Measurements from ENCODE around the gene RASSF3. TPM values are rescaled to one million over a fixed set of nuclear protein-coding genes. Genes with fewer than 3 reads are reported as not detected.
"Not testable (repeated sequence)": the region's sequence is repeated elsewhere in the genome, so short reads cannot be mapped to it uniquely, and the experiment has no call there.

Gene RASSF3
- total RNA-seq, 1 donor from 2014 or later, result 70.5 TPM

DNA sequence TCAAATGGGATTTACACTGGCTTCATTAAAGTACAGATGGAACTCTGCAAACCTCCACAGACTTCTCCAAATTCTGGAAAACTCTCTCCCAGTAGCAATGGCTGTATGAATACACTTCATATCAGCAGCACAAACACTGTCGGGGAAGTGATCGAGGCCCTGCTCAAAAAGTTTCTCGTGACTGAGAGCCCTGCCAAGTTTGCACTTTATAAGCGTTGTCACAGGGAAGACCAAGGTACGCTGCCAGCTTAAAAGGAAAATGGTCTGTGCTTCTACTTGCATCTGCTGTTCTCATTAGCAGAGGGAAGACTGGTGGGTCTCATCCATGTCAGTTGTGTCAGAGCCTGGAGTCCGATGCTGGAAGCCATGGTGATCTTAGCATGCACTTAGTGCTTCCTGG lies 77.9 kb downstream of the RASSF3 start:
- no peak for DNase-seq (ENCODE audit: extremely low read depth, low read depth, low spot score)

DNA sequence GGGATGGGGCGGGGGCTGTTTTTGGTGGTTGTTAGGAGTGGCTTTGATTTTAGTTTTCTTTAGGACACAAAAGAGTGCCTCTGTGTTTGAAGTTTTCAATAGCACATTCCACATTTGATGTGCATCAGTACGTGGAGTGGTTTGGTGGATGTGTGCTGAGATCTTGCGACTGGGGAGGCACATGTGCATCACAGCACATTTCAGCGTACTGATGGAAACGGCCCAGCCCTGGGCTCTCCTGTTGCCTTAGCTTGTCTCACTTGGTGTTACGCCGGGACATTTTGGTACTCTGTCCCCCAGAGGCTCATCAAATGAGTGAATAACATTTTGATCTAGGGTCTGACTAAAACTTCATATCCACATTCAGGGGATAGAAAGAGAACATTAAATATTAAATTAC lies 78.4 kb downstream of the RASSF3 start:
- DNase-seq (ENCODE audit: extremely low read depth, low read depth, low spot score), result no peak

DNA sequence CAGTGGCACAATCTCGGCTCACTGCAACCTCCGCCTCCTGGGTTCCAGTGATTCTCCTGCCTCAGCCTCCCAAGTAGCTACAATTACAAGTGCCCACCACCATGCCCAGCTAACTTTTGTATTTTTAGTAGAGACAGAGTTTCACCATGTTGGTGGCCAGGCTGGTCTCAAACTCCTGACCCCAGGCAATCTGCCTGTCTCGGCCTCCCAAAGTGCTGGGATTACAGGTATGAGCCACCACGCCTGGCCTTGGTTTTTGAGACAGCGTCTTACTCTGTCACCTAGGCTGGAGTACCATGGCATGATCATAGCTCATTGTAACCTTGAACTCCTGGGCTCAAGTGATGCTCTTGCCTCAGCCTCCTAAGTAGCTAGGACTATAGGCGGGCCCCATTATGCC lies 79.9 kb downstream of the RASSF3 start:
- DNase-seq (ENCODE audit: extremely low read depth, low read depth, low spot score), result not testable (repeated sequence)

DNA sequence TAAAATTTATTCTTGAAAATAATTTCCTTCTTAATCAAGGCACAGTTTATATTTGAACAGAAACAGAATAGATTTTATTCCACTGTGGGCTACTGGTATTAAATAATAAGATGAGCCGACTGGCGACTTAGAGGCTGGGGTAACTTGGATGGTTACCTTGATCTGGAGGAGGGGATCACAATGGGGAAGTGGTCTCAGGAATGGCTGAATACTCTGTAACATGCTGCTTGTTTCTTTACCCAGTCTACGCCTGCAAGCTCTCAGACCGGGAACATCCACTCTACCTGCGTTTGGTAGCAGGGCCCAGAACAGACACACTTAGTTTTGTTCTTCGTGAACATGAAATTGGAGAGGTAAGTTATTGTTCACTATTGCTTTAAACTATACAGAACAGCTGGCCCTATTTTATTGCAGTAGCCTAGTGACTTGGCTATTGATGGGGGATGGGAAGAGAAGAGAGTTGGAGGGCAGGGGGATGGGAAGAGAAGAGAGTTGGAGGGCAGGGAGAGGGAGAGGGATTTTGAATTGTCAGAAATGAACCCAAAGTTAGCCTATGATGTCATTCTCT lies 81.0 kb downstream of the RASSF3 start:
- no peak for DNase-seq (ENCODE audit: extremely low read depth, low read depth, low spot score)

DNA sequence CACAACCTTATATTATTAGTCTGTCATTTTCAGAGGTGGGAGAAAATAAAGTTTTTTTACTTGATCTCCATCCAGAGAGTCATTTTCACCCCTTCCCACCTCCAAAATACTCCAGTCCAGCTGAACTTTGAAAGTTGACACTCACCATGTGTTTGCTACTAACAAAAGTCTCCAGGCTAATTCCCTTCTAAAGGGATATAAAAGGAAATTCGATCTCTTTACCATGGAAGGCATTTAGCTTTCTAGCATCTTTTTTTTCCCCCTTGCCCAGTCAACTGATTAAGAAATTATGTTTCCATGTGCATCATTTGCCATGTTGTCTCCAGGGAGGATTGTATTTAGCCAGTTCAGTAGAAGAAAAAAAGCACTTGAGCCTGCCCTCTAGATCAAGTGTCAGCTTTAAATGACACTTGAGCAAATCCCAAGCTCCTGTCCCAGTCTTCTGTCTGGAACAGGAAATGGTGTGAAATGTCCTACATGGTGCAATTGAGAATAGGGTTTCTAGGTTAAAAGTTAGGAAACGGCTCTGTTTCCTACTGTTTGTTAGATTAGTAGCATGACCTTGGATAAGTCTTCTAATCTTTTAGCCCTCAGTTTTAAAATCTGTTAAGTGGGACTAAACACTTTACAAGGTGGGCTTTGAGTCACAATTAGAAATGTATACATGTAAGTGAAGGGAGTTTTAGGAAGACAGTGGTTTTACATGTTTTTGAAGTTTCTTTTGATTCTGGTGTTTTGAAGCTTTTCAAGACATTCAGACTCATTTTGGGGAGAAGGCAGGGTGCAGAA lies 81.7 kb downstream of the RASSF3 start:
- DNase-seq (ENCODE audit: extremely low read depth, low read depth, low spot score), result no peak

DNA sequence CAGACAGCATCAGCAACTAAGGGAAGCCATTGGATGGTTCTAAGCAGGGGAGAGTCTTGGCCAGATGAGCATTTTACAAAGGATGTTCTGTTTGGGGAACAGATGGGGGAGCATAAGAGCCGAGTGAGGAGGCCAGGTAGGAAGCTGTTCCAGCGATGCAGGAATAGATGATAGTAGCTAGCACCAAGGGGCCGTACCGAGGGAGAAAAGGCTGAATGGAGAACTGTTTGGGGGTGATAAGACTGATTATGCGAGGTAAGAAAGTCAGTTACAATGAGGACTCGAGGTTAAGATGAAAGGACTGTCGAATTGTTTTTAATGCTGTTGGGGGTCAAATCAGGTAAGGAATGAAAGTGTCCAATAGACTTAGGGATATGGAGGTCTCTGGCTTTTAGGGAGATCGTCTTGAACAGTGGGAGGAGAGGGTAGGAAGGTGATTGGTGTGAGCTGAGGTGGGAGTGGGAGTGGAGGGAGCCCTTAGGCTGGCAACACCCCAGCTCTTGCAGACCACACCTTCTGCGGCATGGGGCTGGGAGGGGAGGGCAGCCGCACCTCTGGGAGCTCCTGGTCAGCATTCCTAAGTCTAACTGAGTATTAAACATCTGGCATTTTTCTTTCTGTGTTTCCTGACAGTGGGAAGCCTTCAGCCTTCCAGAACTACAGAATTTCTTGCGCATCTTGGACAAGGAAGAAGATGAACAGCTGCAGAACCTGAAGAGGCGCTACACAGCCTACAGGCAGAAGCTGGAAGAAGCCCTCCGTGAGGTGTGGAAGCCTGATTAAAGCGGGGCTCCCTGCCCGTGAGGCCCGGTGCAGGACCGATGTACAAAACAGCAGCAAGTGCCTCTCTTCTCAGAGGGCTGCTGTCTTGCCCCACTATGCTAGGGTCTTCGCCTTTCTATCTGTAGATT lies 84.1 kb downstream of the RASSF3 start:
- DNase-seq (ENCODE audit: extremely low read depth, low read depth, low spot score), result no peak

DNA sequence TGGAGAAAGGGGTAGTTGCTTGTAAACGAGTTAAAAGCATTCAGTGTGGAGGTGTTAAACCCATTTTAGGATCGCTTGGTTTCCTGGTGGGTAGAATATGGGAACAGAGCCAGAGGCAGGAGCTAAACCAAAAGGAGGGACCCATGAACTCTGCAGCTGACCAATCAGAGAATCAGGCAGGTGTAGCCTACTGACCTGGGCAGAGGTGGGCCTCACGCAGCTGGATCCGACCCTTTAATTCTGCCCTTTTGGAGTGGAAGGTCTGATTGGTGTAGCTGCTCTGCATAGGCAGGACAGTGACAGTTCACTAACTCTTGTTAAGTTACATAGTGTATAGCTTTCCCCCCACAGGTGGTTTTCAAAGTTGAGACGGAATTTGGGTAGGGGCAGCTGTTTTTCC lies 85.3 kb downstream of the RASSF3 start:
- no peak for DNase-seq (ENCODE audit: extremely low read depth, low read depth, low spot score)

DNA sequence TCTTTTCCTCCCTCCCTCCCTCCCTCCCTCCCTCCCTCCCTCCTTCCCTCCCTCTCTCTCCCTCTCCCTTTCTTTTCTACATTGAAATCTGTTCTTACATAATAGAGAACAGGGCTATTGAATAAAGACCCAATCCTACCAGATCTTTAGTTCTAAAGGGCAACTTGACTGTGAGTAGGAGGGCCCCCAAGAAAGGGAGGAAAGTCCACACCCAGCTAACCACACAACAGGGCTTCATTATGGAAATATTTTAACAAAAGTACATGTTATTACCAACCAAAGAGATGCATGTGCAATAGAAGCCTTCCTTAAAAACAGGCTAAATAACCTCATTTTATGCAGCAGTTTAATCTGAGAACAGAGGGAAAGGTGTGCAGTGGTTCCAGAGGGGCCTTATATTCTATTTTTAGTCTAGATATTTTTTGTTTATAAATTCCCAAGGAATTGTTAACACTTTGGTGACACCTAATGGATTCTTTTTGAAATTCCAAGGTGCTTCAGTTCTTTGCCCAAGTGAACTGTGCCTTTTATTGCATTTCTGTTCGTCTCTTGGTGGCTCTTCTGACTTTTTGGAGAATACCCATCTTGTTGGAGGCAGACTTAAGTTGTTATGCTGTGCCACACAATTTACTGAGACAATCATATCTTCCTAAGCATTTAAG lies 85.9 kb downstream of the RASSF3 start:
- no peak for DNase-seq (ENCODE audit: extremely low read depth, low read depth, low spot score)

DNA sequence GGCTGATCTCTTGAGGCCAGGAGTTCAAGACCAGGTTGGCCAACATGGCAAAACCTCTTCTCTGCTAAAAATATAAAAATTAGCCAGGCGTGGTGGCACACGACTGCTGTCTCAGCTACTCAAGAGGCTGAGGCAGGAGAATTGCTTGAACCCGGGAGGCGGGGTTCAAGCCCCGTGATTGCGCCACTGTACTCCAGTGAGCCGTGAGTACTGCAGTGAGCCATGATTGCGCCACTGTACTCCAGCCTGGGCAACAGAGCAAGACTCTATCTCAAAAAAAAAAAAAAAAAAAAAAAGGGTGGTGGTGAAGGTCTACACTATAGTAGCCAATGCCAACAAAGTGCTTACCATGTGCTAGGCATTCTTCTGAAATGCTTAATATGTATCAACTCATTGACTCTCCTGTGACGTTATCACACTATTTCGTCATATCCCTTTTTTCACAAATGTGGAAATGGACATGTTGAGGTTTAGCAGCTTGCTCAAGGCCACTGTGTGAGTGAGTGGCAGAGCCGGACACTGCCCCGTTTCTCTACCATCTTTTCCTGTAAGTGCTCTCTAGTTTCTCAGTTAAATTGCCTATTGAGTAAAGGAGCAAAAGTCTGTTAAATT lies 89.3 kb downstream of the RASSF3 start:
- no peak for DNase-seq (ENCODE audit: extremely low read depth, low read depth, low spot score)

DNA sequence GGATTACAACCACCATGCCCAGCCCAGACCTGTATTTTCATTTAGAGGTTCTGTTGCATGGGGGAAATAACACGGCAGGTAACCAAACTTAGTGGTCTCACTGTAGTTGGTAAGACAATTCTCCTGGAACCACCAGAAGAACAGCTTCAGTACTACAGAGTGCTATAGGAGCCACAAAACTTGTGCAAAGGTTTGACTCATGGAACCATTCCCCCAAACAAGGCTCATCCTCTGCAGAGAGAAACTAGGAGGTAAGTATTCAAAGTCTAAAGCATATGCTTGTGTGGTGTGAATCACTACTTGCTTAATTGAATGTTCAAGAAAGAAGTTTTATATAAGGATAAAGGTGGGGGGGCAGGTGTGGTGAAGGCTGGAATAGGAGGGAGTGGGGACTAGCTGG lies 90.2 kb downstream of the RASSF3 start:
- DNase-seq (ENCODE audit: extremely low read depth, low read depth, low spot score), result no peak

DNA sequence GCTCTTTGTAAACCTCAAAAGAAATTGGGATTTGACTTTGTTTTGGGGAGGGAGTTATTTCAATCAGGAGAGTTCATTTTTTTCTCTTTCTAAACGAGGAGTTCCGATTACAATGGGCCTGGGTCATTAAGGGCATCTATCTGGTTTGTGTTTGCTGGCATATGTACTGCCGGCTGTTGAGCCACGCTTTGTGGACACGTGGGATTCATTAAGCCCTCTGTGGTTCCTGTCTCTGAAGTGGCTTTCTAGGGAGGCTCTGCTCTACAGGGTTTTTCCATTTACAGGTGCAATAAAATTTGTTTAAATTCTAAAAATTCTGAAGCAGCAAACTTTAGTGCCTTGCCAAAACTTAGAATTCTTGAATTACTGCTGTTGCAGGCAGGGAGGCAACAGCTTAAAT lies 91.0 kb downstream of the RASSF3 start:
- no peak for DNase-seq (ENCODE audit: extremely low read depth, low read depth, low spot score)

DNA sequence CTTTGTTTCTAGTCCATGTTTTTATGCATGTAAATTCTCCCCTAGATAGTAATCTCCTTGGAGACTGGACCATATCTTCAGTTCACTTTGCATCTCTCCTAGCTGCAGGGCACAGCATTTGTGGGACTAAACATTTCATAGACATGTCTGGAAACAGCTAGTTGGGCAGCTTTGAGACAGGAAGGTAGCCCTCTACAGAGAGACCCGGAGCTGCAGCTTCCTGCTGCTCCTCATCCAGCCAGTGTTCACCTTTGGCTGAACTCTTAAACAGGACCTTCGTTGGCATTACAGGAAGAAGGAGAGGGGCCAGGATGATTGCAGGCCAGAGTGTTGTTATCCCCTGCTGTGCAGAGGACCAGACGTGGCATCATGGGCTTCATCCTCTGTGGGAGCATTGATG lies 96.0 kb downstream of the RASSF3 start:
- no peak for DNase-seq (ENCODE audit: extremely low read depth, low read depth, low spot score)

DNA sequence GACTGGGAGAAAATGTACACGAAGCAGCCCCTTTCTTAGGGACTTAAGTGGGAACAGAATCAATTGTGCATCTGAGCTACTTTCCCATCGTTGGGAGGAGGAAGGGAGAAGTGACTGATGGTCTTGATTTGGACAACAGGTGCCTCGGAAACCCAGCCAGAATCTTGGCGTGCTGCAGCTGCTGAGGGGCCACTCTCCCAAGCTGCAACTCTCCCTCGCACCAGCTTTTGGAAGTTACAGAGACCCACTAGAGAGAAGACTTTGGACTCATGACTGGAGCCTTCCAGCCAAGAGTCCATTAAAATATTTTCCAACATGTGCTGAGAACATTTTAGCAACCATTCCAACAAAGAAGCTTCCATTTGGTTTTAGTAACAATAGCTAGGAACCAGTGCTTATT lies 96.6 kb downstream of the RASSF3 start:
- DNase-seq (ENCODE audit: extremely low read depth, low read depth, low spot score), result no peak

DNA sequence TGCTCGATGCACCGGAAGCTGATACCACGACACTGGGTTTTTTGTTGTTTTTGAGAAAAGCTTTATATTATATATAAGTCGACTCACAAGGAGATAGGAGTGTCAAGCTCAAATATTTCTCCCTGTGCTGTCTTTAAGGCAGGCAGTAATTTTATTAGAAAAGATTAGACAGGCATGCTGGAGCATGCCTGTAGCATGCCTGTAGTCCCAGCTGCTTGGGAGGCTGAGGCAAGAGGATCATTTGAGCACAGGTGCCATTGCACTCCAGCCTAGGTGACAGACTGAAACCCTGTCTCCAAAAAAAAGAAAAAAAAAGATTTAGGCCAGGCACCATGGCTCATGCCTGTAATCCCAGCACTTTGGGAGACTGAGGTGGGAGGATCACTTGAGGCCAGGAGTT lies 97.1 kb downstream of the RASSF3 start:
- no peak for DNase-seq (ENCODE audit: extremely low read depth, low read depth, low spot score)

DNA sequence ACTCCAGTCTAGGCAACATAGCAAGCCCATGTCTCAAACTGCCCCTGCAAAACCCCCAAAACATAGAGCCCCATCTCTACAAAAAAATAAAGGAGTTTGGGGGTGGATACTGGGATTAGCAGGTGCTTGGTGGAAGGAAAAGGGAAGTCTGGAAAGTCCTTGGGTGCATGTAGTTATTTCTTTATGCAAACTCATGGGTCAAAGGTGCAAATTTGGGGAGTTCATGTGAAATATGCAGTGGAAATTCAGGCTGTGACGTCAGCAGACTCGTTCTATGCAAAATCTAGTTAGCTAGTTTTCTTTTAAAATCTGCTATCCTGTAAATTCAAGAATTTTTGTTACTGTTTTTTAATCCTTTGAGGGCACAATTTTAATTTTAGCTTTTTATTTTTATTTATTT lies 97.6 kb downstream of the RASSF3 start:
- no peak for DNase-seq (ENCODE audit: extremely low read depth, low read depth, low spot score)

DNA sequence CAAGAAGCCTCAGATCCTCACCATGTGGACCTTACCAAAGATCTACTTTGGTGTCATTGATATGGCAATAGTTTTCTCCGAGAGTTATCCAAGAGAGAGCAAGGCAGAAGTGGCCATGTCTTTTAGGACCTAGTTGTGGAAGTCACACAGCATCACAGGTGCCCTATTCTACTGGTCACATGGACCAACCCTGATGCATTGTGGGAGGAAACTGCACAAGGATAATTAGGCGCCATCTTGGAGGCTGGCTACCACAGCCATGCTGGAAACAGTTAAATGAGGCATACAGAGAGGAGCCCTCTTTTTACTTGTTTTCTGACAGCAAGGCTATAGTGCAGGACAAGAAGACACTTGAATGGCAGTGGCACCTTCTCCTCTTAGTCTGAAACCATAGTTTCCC lies 99.1 kb downstream of the RASSF3 start:
- DNase-seq (ENCODE audit: extremely low read depth, low read depth, low spot score), result no peak

DNA sequence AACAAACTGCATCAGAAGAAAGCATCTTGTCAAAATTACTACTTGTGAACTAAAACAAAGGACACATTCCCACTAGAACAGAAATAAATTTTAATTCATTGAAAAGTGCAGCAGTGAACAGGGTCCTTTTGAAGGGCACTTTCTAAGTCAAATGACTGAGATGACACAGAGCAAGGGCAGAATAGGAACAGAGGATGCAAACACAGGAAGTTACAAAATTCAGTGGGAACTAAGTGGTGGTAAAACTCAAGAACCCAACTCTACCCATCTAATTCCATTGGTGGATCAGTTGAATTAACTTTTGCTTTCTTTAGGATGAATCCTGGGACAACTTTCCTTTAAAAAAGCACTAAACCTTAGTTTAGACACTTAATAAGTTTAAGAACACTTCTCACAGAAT lies 103.1 kb downstream of the RASSF3 start:
- no peak for DNase-seq (ENCODE audit: extremely low read depth, low read depth, low spot score)

DNA sequence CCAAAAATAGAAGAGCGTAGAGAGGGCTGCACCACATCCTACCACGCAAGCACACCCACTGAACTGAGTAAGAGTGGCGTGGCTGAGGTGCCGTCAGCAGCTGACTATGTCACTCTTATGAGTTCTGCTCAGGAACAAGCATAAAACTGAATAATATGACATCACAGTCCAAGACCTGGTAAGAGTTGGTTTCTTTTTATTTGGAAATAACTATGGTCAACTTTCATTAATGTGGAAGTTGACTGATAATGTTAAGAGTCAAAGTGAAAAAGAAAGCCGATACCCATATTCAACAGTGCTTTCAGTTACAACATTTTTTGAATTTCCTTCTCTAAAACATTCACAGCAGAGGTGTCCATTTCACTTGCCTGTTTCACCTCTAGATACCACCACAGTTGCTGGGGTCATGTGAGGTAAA lies 104.3 kb downstream of the RASSF3 start:
- DNase-seq (ENCODE audit: extremely low read depth, low read depth, low spot score), result no peak

DNA sequence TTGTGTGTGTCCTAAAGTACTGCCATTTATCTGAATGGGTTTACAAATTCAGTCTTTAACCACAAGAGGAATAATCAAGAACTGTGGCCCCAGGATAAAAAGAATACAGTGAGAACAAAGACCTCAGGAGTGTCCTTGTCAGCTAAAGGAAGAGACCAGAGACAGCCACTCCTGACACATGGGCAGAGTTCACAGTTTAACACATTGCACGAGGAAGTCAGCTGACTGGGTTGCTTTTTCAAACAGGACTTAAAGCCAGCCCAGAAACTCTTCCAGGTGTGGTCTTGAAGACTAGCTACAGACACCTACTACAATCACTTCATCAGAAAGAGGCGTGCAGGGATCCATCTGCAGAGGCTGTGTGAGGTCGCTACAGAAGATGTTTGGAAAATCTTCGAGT lies 106.1 kb downstream of the RASSF3 start:
- DNase-seq (ENCODE audit: extremely low read depth, low read depth, low spot score), result no peak

DNA sequence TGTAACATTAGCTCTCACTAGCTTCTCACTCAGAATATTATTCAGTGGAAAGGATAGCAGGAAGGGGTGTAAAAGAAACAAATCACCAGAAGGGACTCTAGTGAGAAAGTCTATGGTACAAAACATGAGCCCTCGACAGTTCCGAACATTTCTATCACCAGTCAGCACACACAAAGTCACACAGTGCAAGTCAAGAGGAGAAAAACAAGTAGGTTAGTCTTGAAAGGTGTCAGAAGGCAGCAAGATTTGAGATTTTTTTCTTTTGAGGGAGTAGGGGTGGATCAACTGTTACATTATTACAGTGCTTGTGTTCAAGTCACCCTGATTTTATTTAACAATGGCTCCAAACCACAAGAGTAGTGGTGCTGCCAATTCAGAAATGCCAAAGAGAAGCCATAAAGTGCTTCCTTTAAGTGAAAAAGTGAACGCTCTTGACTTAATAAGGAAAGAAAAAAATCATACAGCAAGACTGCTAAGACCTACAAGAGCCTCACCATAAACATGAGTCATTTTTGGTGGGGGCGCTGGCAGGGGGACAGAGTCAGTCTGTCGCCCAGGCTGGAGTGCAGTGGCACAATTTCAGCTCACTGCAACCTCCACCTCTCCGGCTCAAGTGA lies 106.7 kb downstream of the RASSF3 start:
- DNase-seq (ENCODE audit: extremely low read depth, low read depth, low spot score), result no peak

Measured in glomerular endothelial cell (primary cell).